Measurements from ENCODE around the gene WDR91.
"Not testable (repeated sequence)": the region's sequence is repeated elsewhere in the genome, so short reads cannot be mapped to it uniquely, and the experiment has no call there.

Gene WDR91

GRCh38 chr7:135215698-135216097, 4.4 kb upstream of the WDR91 start:
- Histone ChIP-seq H3K27ac (ENCODE audit: low read depth, low read length) (no peak overlapping the region), H3F3A (ENCODE audit: insufficient read depth) (no peaks in the 10 kb centered on the region), H3K9ac (ENCODE audit: low read length) (no peak overlapping the region), H3K36me3 (ENCODE audit: low read length) (no peaks in the 10 kb centered on the region), H3K4me2 (ENCODE audit: low read depth, low read length, poor library complexity, severe bottlenecking) (no peak overlapping the region), H3K27me3 (ENCODE audit: low read length) (no peaks in the 10 kb centered on the region), H4K20me1 (ENCODE audit: low read depth, low read length) (no peaks in the 10 kb centered on the region), H3K79me2 (ENCODE audit: insufficient read depth, low read length) (no peaks in the 10 kb centered on the region), H3K9me3 (ENCODE audit: insufficient read depth, low read length) (no peaks in the 10 kb centered on the region), H3K4me3 (ENCODE audit: insufficient read depth, low read length, poor library complexity, severe bottlenecking) (no peak overlapping the region), H2AFZ (ENCODE audit: low read depth, low read length, severe bottlenecking) (no peak overlapping the region), H3K9me2 (replicated peaks; ENCODE audit: insufficient read depth, low read length) (no peaks in the 10 kb centered on the region)
- no peak for TF ChIP-seq EZH2phosphoT487 (conservative IDR thresholded peaks at IDR 0.05; ENCODE audit: low read length)
- TF ChIP-seq, protein P1, sequence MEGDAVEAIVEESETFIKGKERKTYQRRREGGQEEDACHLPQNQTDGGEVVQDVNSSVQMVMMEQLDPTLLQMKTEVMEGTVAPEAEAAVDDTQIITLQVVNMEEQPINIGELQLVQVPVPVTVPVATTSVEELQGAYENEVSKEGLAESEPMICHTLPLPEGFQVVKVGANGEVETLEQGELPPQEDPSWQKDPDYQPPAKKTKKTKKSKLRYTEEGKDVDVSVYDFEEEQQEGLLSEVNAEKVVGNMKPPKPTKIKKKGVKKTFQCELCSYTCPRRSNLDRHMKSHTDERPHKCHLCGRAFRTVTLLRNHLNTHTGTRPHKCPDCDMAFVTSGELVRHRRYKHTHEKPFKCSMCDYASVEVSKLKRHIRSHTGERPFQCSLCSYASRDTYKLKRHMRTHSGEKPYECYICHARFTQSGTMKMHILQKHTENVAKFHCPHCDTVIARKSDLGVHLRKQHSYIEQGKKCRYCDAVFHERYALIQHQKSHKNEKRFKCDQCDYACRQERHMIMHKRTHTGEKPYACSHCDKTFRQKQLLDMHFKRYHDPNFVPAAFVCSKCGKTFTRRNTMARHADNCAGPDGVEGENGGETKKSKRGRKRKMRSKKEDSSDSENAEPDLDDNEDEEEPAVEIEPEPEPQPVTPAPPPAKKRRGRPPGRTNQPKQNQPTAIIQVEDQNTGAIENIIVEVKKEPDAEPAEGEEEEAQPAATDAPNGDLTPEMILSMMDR (IDR thresholded peaks at IDR 0.05; ENCODE audit: insufficient read depth, low read length, poor library complexity, severe bottlenecking) = no peak

DNA sequence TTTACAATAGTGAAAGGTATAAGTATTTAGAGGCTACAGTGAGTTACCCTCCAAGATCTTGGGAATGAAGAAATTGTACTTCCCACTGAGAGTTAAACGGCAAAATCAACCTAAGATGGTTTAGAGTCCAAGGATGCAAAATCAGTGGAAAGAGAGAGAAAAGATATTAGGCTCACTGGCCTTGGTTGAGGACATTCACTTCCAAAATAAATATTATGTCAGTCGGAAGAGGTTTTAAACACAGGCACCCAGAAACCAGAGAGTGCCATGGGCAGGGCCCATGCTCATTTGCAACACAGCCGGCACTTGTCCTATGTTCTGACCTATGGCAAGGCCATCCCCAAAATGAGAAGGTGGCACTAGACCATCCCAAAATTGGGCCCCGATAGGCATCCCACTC, 3.9 kb upstream of the WDR91 start:
- no peaks in the 10 kb centered on the region for H3K79me2 ChIP-seq (ENCODE audit: insufficient read depth, low read length)
- H2AFZ ChIP-seq (ENCODE audit: low read depth, low read length, severe bottlenecking) = no peak overlapping the region
- H3K9me3 ChIP-seq (ENCODE audit: insufficient read depth, low read length) = no peaks in the 10 kb centered on the region
- H3K27ac ChIP-seq (ENCODE audit: low read depth, low read length) = no peak overlapping the region
- H3F3A ChIP-seq (ENCODE audit: insufficient read depth) = no peaks in the 10 kb centered on the region
- no peaks in the 10 kb centered on the region for H4K20me1 ChIP-seq (ENCODE audit: low read depth, low read length)
- H3K4me3 ChIP-seq (ENCODE audit: insufficient read depth, low read length, poor library complexity, severe bottlenecking) = no peak overlapping the region
- no peak overlapping the region for H3K4me2 ChIP-seq (ENCODE audit: low read depth, low read length, poor library complexity, severe bottlenecking)
- H3K9ac ChIP-seq (ENCODE audit: low read length) = no peak overlapping the region
- no peak for TF ChIP-seq EZH2phosphoT487 (conservative IDR thresholded peaks at IDR 0.05; ENCODE audit: low read length)
- TF ChIP-seq, protein P1 (IDR thresholded peaks at IDR 0.05; ENCODE audit: insufficient read depth, low read length, poor library complexity, severe bottlenecking) = no peak
- H3K9me2 ChIP-seq (replicated peaks; ENCODE audit: insufficient read depth, low read length) = no peaks in the 10 kb centered on the region
- H3K27me3 ChIP-seq (ENCODE audit: low read length) = no peaks in the 10 kb centered on the region
- no peaks in the 10 kb centered on the region for H3K36me3 ChIP-seq (ENCODE audit: low read length)

GRCh38 chr7:135213831-135214230, 2.5 kb upstream of the WDR91 start:
- H3K4me3 ChIP-seq (ENCODE audit: insufficient read depth, low read length, poor library complexity, severe bottlenecking) = no peak overlapping the region
- TF ChIP-seq, protein P1 (IDR thresholded peaks at IDR 0.05; ENCODE audit: insufficient read depth, low read length, poor library complexity, severe bottlenecking) = no peak
- no peak for TF ChIP-seq EZH2phosphoT487 (conservative IDR thresholded peaks at IDR 0.05; ENCODE audit: low read length)
- H3K27me3 ChIP-seq (ENCODE audit: low read length) = no peaks in the 10 kb centered on the region
- no peak overlapping the region for H2AFZ ChIP-seq (ENCODE audit: low read depth, low read length, severe bottlenecking)
- H3F3A ChIP-seq (ENCODE audit: insufficient read depth) = no peaks in the 10 kb centered on the region
- no peaks in the 10 kb centered on the region for H3K36me3 ChIP-seq (ENCODE audit: low read length)
- no peak overlapping the region for H3K9ac ChIP-seq (ENCODE audit: low read length)
- H3K79me2 ChIP-seq (ENCODE audit: insufficient read depth, low read length) = no peaks in the 10 kb centered on the region
- no peaks in the 10 kb centered on the region for H4K20me1 ChIP-seq (ENCODE audit: low read depth, low read length)
- no peaks in the 10 kb centered on the region for H3K9me3 ChIP-seq (ENCODE audit: insufficient read depth, low read length)
- H3K27ac ChIP-seq (ENCODE audit: low read depth, low read length) = no peak overlapping the region
- no peaks in the 10 kb centered on the region for H3K9me2 ChIP-seq (replicated peaks; ENCODE audit: insufficient read depth, low read length)
- H3K4me2 ChIP-seq (ENCODE audit: low read depth, low read length, poor library complexity, severe bottlenecking) = no peak overlapping the region

GRCh38 chr7:135211946-135212685, 790 bp upstream of the WDR91 start:
- H3K27me3 ChIP-seq (ENCODE audit: low read length); H4K20me1 ChIP-seq (ENCODE audit: low read depth, low read length): not testable (repeated sequence)

More at GRCh38 chr7:135211946-135212685, 790 bp upstream of the WDR91 start:
- not testable (repeated sequence) for H3K9me2 ChIP-seq (replicated peaks; ENCODE audit: insufficient read depth, low read length); H3K79me2 ChIP-seq (ENCODE audit: insufficient read depth, low read length); H3K27ac ChIP-seq (ENCODE audit: low read depth, low read length); H3K36me3 ChIP-seq (ENCODE audit: low read length); H3F3A ChIP-seq (ENCODE audit: insufficient read depth); H3K9me3 ChIP-seq (ENCODE audit: insufficient read depth, low read length)
- Histone ChIP-seq H3K9ac (ENCODE audit: low read length) (peak overlapping the region; percentile 70), H3K4me2 (ENCODE audit: low read depth, low read length, poor library complexity, severe bottlenecking) (peak overlapping the region; percentile 82), H3K4me3 (ENCODE audit: insufficient read depth, low read length, poor library complexity, severe bottlenecking) (peak overlapping the region; percentile 80), H2AFZ (ENCODE audit: low read depth, low read length, severe bottlenecking) (peak overlapping the region; percentile 99)

Measured in SU-DHL-6 (cell line).